Activated CD4-positive, alpha-beta T cell treated with anti-CD3 and anti-CD28 coated beads, Interleukin-2, amount 50 U/mL, for 24 hours (primary cell): ENCODE data around the gene SPAG4.

ENCODE experiments used
- DNase-seq, 2 donors: peaks; one replicate each; pipeline ENCODE4 v3.0.0-alpha.2; 2020; ENCODE audit warnings: low read depth in 1 of 2, low spot score in 1 of 2

Gene SPAG4

GRCh38 chr20:35615667-35616464 is at the start of gene SPAG4:
Gene SPAG4 (plus strand): TSS chr20:35615829. CDS start chr20:35616004, 175 bp downstream.
- peak; percentile 100 for DNase-seq

- DNase-seq: no peak
Measured at GRCh38 chr20:35568645-35569044, 47.0 kb upstream of the SPAG4 start.

GRCh38 chr20:35571555-35571954 is 44.1 kb upstream of the SPAG4 start:
- no peak for DNase-seq

- no peak for DNase-seq
Measured at GRCh38 chr20:35572838-35573237, 42.8 kb upstream of the SPAG4 start.

GRCh38 chr20:35575958-35576357 is 39.7 kb upstream of the SPAG4 start:
- no peak for DNase-seq

- DNase-seq: no peak
Measured at GRCh38 chr20:35576816-35577215, 38.8 kb upstream of the SPAG4 start.

GRCh38 chr20:35578469-35578868 is 37.2 kb upstream of the SPAG4 start:
- DNase-seq: no peak

GRCh38 chr20:35579196-35579595 is 36.4 kb upstream of the SPAG4 start:
- DNase-seq: no peak

GRCh38 chr20:35582131-35582530 is 33.5 kb upstream of the SPAG4 start:
- no peak for DNase-seq

GRCh38 chr20:35582741-35583404 is 32.8 kb upstream of the SPAG4 start:
- DNase-seq: no peak

GRCh38 chr20:35583636-35584560 is 31.7 kb upstream of the SPAG4 start:
- DNase-seq: no peak

GRCh38 chr20:35586751-35587425 is 28.7 kb upstream of the SPAG4 start:
- no peak for DNase-seq

- no peak for DNase-seq
Measured at GRCh38 chr20:35587436-35587835, 28.2 kb upstream of the SPAG4 start.

- no peak for DNase-seq
Measured at GRCh38 chr20:35588397-35588796, 27.2 kb upstream of the SPAG4 start.

- DNase-seq: no peak
Measured at GRCh38 chr20:35592339-35592974, 23.2 kb upstream of the SPAG4 start.

GRCh38 chr20:35595456-35595855 is 20.2 kb upstream of the SPAG4 start:
- DNase-seq: no peak

- DNase-seq: no peak
Measured at GRCh38 chr20:35595901-35596300, 19.7 kb upstream of the SPAG4 start.

GRCh38 chr20:35597186-35597585 is 18.4 kb upstream of the SPAG4 start:
- no peak for DNase-seq

GRCh38 chr20:35598476-35598875 is 17.2 kb upstream of the SPAG4 start:
- DNase-seq: no peak
